Osteoblast (primary cell): ENCODE data around the gene UFC1. TPM values are rescaled to one million over a fixed set of nuclear protein-coding genes. Genes with fewer than 3 reads are reported as not detected.

Experiments used
- DNase-seq: peaks from one replicate; pipeline ENCODE4 v3.0.0; 2011; ENCODE audit warnings: low spot score, mixed read lengths; ENCODE audit not compliant: insufficient read length; ENCODE audit errors: missing footprints
- H2AFZ ChIP-seq: 2 replicates; pipeline ENCODE4 v1.6.0; 2011; ENCODE audit warnings: mild to moderate bottlenecking, low read length
- H3K27ac ChIP-seq: 2 replicates; pipeline ENCODE4 v1.5.1; 2011; ENCODE audit warnings: mild to moderate bottlenecking, low read depth, low read length, moderate library complexity
- H3K27me3 ChIP-seq: 2 replicates; pipeline ENCODE4 v1.6.0; 2012; ENCODE audit warnings: mild to moderate bottlenecking, control low read depth, inconsistent platforms, low read length, moderate library complexity; ENCODE audit not compliant: insufficient read depth
- H3K36me3 ChIP-seq: 2 replicates; pipeline ENCODE4 v1.5.1; 2011; ENCODE audit warnings: mild to moderate bottlenecking, low read length, control low read depth, moderate library complexity; ENCODE audit not compliant: insufficient read depth
- H3K4me1 ChIP-seq: 2 replicates; pipeline ENCODE4 v1.5.1; 2011; ENCODE audit warnings: mild to moderate bottlenecking, low read length, control low read depth, moderate library complexity; ENCODE audit not compliant: insufficient read depth
- H3K4me2 ChIP-seq: 2 replicates; pipeline ENCODE4 v1.6.0; 2011; ENCODE audit warnings: mild to moderate bottlenecking, low read length; ENCODE audit not compliant: insufficient read depth
- H3K4me3 ChIP-seq: fragments of 200-600 bp; sonication (generic); 3 replicates; pipeline ENCODE4 v1.5.1; 2012; ENCODE audit warnings: mild to moderate bottlenecking, low read length, inconsistent platforms; ENCODE audit not compliant: insufficient read depth
- H3K79me2 ChIP-seq: 2 replicates; pipeline ENCODE4 v1.6.0; 2012; ENCODE audit warnings: mild to moderate bottlenecking, low read length, control low read depth, inconsistent platforms; ENCODE audit not compliant: insufficient read depth
- H3K9me3 ChIP-seq: 2 replicates; pipeline ENCODE4 v1.5.1; 2011; ENCODE audit warnings: low read depth, low read length, control low read depth
- H4K20me1 ChIP-seq: 2 replicates; pipeline ENCODE4 v1.6.0; 2012; ENCODE audit warnings: mild to moderate bottlenecking, low read length, control low read depth; ENCODE audit not compliant: insufficient read depth
- total RNA-seq: library from RNA; depleted of rRNA; stranded (reverse); fragments of >200 nt; gene quantifications from 2 replicates; pipeline ENCODE4 v1.2.3, GENCODE V29; 2012
- TF ChIP-seq, protein P1 (sequence below): IDR thresholded peaks from 2 replicates; pipeline ENCODE4 v1.5.1; 2011; ENCODE audit warnings: mild to moderate bottlenecking, low read depth, low read length, moderate library complexity; ENCODE audit errors: extremely low read depth

UFC1 gene
- total RNA-seq, 1 donor, result 95.2 TPM

GRCh38 chr1:161191971-161192370, 38.2 kb downstream of the UFC1 start:
- Histone ChIP-seq H3K27me3 (no peaks in the 10 kb centered on the region), H3K79me2 (peaks cover 7% of the 10 kb centered on the region), H3K4me2 (no peak overlapping the region), H3K36me3 (peaks cover 17% of the 10 kb centered on the region), H3K9me3 (no peaks in the 10 kb centered on the region), H2AFZ (no peak overlapping the region), H3K4me3 (no peak overlapping the region), H3K27ac (peak overlapping the region; percentile 13), H3K4me1 (peaks cover 9% of the 10 kb centered on the region), H4K20me1 (no peaks in the 10 kb centered on the region)
- TF ChIP-seq, protein P1, sequence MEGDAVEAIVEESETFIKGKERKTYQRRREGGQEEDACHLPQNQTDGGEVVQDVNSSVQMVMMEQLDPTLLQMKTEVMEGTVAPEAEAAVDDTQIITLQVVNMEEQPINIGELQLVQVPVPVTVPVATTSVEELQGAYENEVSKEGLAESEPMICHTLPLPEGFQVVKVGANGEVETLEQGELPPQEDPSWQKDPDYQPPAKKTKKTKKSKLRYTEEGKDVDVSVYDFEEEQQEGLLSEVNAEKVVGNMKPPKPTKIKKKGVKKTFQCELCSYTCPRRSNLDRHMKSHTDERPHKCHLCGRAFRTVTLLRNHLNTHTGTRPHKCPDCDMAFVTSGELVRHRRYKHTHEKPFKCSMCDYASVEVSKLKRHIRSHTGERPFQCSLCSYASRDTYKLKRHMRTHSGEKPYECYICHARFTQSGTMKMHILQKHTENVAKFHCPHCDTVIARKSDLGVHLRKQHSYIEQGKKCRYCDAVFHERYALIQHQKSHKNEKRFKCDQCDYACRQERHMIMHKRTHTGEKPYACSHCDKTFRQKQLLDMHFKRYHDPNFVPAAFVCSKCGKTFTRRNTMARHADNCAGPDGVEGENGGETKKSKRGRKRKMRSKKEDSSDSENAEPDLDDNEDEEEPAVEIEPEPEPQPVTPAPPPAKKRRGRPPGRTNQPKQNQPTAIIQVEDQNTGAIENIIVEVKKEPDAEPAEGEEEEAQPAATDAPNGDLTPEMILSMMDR, result no peak
- no peak for DNase-seq

DNA sequence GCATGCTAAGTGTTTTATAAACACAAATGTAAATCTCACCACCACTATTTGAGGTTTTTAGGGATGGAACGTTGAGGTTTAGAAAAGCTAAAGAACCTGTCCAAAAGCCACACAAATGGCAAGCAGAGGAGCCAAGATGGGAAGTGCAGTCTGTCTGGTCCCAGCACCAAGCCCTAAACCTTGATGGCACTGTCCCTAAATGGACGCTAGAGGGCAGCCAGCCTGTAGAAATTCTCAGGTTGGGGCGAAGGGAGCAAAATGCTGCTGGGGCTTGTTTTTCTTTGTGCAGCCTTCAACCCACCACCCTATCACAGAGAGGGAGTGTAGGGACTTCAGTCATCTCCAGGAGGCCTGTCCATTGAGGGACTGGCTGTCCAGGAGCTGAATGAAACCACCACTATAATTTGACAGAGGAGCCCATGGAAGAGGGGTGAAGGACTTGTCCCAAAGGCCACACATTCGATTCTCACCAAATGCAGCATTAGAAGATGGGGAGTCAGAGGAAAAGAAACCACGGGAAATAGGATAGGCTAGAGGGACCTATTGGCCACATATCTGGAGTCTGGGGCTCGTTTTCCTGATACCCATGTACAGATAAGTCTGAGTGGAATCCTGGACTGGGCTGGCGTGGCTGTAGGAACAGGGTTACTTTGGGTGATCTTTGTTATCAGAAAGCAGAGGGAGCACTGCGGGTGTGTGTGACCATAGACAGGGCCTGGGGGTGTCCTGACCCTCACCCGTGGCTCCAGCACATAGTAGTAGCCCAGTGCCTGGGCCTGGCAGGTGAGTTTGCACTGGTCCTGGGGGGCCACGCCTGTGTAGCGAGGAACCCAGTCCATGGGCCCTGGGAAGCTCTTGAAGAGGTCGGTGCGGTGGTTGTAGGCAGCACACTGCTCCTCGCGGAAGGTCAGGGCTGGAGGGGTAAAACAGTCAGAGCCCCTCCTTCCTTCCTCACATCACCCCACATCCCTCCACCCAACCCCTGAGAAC, 39.0 kb downstream of the UFC1 start:
- no peak overlapping the region for H3K4me2 ChIP-seq
- peak overlapping the region; percentile 1 for H3K27ac ChIP-seq
- H2AFZ ChIP-seq, result peak overlapping the region; percentile 17
- no peaks in the 10 kb centered on the region for H4K20me1 ChIP-seq
- no peak overlapping the region for H3K4me3 ChIP-seq
- H3K9me3 ChIP-seq, result no peaks in the 10 kb centered on the region
- H3K4me1 ChIP-seq, result peaks cover 17% of the 10 kb centered on the region
- peak; percentile 95 for DNase-seq
- H3K36me3 ChIP-seq, result peaks cover 17% of the 10 kb centered on the region
- TF ChIP-seq, protein P1, result peak; percentile 93
- peaks cover 10% of the 10 kb centered on the region for H3K79me2 ChIP-seq
- no peaks in the 10 kb centered on the region for H3K27me3 ChIP-seq

- peak; percentile 89 for DNase-seq
- H3K79me2 ChIP-seq, result peaks cover 11% of the 10 kb centered on the region
- H3K27me3 ChIP-seq, result no peaks in the 10 kb centered on the region
- peaks cover 17% of the 10 kb centered on the region for H3K36me3 ChIP-seq
- peak overlapping the region; percentile 26 for H3K27ac ChIP-seq
- H4K20me1 ChIP-seq, result no peaks in the 10 kb centered on the region
- H3K4me3 ChIP-seq, result no peak overlapping the region
- H3K4me1 ChIP-seq, result peaks cover 27% of the 10 kb centered on the region
- TF ChIP-seq, protein P1, result peak; percentile 36
- H3K9me3 ChIP-seq, result no peaks in the 10 kb centered on the region
- H3K4me2 ChIP-seq, result no peak overlapping the region
- peak overlapping the region; percentile 44 for H2AFZ ChIP-seq
Measured at GRCh38 chr1:161193561-161194235, 39.9 kb downstream of the UFC1 start.

GRCh38 chr1:161195171-161195570, 41.4 kb downstream of the UFC1 start:
- Histone ChIP-seq H2AFZ (no peak overlapping the region), H4K20me1 (no peaks in the 10 kb centered on the region), H3K27ac (no peak overlapping the region), H3K4me2 (no peak overlapping the region), H3K79me2 (peaks cover 11% of the 10 kb centered on the region), H3K27me3 (no peaks in the 10 kb centered on the region), H3K4me3 (no peak overlapping the region), H3K9me3 (no peaks in the 10 kb centered on the region), H3K36me3 (peaks cover 17% of the 10 kb centered on the region), H3K4me1 (peaks cover 34% of the 10 kb centered on the region)
- no peak for DNase-seq
- TF ChIP-seq, protein P1, result no peak
